Measurements from ENCODE around the gene ARHGAP26.

- TF ChIP-seq POLR2AphosphoS5 (IDR thresholded peaks at IDR 0.05) (no peak), CTCF (IDR thresholded peaks at IDR 0.05) (no peak), EP300 (IDR thresholded peaks at IDR 0.05) (no peak)
These were observed 363.5 kb downstream of the ARHGAP26 start for GRCh38 chr5:143133721-143134120.
